ENCODE data around the gene SERPINF2. TPM values are rescaled to one million over a fixed set of nuclear protein-coding genes. Genes with fewer than 3 reads are reported as not detected.
A peak's percentile ranks its signal among the peaks of the same experiment; 100 is the strongest.

The SERPINF2 gene
- total RNA-seq, 1 experiment from 2014 or later, result 0.56 TPM

DNA sequence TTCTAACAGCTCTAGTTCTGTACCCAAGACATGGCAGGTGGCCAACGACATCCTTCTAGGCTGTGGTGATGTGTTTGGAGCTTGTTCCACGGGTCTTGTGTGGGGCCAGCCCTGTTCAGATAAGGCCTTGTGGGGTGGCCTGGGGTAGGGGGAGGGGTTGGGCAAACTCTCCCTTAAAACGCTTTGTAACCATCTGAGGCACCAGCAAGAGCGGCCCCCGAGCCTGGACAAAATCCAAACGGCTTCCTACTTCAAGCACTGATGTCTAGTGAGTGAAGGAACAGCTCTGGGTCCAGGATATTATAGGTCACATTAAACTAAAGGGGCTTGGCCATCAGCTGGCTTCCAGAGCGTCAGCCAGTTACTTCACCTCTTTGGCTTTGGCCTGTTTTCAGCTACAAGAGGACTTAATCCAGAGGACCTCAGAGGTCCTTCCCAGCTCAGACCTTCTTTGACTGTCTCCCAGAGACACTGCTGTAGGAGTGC, 31.1 kb downstream of the SERPINF2 start:
- Mint-ChIP-seq H3K4me1 (ENCODE audit: insufficient read depth, unreplicated experiment) (peaks cover 11% of the 10 kb centered on the region), H3K27me3 (ENCODE audit: insufficient read depth, unreplicated experiment) (no peaks in the 10 kb centered on the region), H3K36me3 (ENCODE audit: insufficient read depth, unreplicated experiment) (no peaks in the 10 kb centered on the region), H3K9me3 (ENCODE audit: unreplicated experiment) (no peaks in the 10 kb centered on the region), H3K4me3 (ENCODE audit: unreplicated experiment) (no peak overlapping the region), H3K27ac (ENCODE audit: low read depth, unreplicated experiment) (peak overlapping the region; percentile 16)
- no peak for TF ChIP-seq CTCF (IDR thresholded peaks at IDR 0.05; ENCODE audit: unreplicated experiment)
- CTCF ChIA-PET, result interaction anchor here (0.5 to 2.0 kb wide), 7 partner anchors 9 to 195 kb away, joined by 3 to 6 read pairs (median 3); no protein-coding TSS in a partner anchor
- BruUV-seq (replicated peaks), result no TSS peak
- no peak for DNase-seq (ENCODE audit: unreplicated experiment)
- POLR2A ChIA-PET, result interaction anchor here (0.6 to 5.1 kb wide), 7 partner anchors 8 to 57 kb away, joined by 3 to 35 read pairs (median 3); no protein-coding TSS in a partner anchor
- intact Hi-C loops (cut with micrococcal nuclease), result no loop called here

DNA sequence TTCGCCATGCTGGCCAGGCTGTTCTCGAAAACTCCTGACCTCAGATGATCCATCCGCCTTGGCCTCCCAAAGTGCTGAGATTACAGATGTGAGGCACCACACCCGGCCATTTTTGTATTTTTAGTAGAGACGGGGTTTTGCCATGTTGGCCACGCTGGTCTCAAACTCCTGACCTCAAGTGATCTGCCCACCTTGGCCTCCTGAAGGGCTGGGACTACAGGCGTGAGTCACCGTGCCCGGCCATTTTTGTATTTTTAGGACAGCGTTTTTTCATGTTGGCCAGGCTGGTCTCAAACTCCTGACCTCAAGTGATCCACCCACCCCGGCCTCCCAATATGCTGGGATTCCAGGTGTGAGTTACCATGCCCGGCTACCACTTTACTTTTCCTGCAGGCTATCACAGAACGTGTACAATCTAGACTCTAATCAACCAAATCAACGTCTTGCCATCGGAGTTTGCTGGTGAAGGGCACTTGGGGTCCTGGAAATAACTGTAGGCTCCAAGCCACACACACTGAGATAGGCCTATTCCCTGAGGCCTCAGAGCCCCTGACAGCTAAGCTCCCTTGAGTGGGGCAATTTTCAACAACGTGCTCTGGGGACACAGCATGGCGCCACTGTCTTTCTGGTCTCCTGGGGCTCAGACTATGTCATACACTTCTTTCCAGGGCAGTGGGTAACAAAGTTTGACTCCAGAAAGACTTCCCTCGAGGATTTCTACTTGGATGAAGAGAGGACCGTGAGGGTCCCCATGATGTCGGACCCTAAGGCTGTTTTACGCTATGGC, 31.9 kb downstream of the SERPINF2 start:
- BruUV-seq (replicated peaks), result no TSS peak
- no peak for TF ChIP-seq CTCF (IDR thresholded peaks at IDR 0.05; ENCODE audit: unreplicated experiment)
- Mint-ChIP-seq H3K4me1 (ENCODE audit: insufficient read depth, unreplicated experiment) (peaks cover 13% of the 10 kb centered on the region), H3K36me3 (ENCODE audit: insufficient read depth, unreplicated experiment) (peaks cover 4% of the 10 kb centered on the region), H3K27ac (ENCODE audit: low read depth, unreplicated experiment) (peak overlapping the region; percentile 16), H3K27me3 (ENCODE audit: insufficient read depth, unreplicated experiment) (no peaks in the 10 kb centered on the region), H3K9me3 (ENCODE audit: unreplicated experiment) (no peaks in the 10 kb centered on the region), H3K4me3 (ENCODE audit: unreplicated experiment) (no peak overlapping the region)
- DNase-seq (ENCODE audit: unreplicated experiment), result no peak
- POLR2A ChIA-PET, result interaction anchor here (1.0 to 1.4 kb wide), 3 partner anchors 8 to 58 kb away, joined by 3 to 6 read pairs (median 3); no protein-coding TSS in a partner anchor
- intact Hi-C loops (cut with micrococcal nuclease), result no loop called here
- CTCF ChIA-PET, result interaction anchor here (2.0 kb wide), 1 partner anchor 53 kb away, joined by 6 read pairs; no protein-coding TSS in a partner anchor

DNA sequence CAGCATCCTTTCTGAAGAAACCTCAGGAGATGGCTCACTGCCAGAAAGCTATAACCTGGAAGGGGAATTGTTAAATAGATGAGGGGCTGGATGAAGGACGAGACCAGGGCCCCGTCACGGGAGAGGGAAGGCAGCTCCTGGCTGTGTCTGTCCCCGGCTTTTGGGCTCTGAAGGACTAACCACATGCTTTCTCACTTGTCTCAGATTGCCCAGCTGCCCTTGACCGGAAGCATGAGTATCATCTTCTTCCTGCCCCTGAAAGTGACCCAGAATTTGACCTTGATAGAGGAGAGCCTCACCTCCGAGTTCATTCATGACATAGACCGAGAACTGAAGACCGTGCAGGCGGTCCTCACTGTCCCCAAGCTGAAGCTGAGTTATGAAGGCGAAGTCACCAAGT, 33.7 kb downstream of the SERPINF2 start:
- POLR2A ChIA-PET, result interaction anchor here (0.6 to 2.7 kb wide), 4 partner anchors 11 to 92 kb away, joined by 3 to 10 read pairs (median 3); partner anchors contain the start of gene WDR81
- H3K36me3 Mint-ChIP-seq (ENCODE audit: insufficient read depth, unreplicated experiment), result peaks cover 4% of the 10 kb centered on the region
- TF ChIP-seq CTCF (IDR thresholded peaks at IDR 0.05; ENCODE audit: unreplicated experiment), result no peak
- H3K27me3 Mint-ChIP-seq (ENCODE audit: insufficient read depth, unreplicated experiment), result no peaks in the 10 kb centered on the region
- H3K4me3 Mint-ChIP-seq (ENCODE audit: unreplicated experiment), result no peak overlapping the region
- BruUV-seq (replicated peaks), result no TSS peak
- no peak overlapping the region for H3K27ac Mint-ChIP-seq (ENCODE audit: low read depth, unreplicated experiment)
- CTCF ChIA-PET, result no interaction called here
- intact Hi-C loops (cut with micrococcal nuclease), result no loop called here
- H3K9me3 Mint-ChIP-seq (ENCODE audit: unreplicated experiment), result no peaks in the 10 kb centered on the region
- H3K4me1 Mint-ChIP-seq (ENCODE audit: insufficient read depth, unreplicated experiment), result peaks cover 10% of the 10 kb centered on the region
- DNase-seq (ENCODE audit: unreplicated experiment), result no peak

GRCh38 chr17:1776857-1777256, 34.2 kb downstream of the SERPINF2 start:
- Mint-ChIP-seq H3K27ac (ENCODE audit: low read depth, unreplicated experiment) (no peak overlapping the region), H3K27me3 (ENCODE audit: insufficient read depth, unreplicated experiment) (no peaks in the 10 kb centered on the region), H3K4me1 (ENCODE audit: insufficient read depth, unreplicated experiment) (peaks cover 10% of the 10 kb centered on the region), H3K9me3 (ENCODE audit: unreplicated experiment) (no peaks in the 10 kb centered on the region), H3K36me3 (ENCODE audit: insufficient read depth, unreplicated experiment) (peaks cover 10% of the 10 kb centered on the region), H3K4me3 (ENCODE audit: unreplicated experiment) (no peak overlapping the region)
- intact Hi-C loops (cut with micrococcal nuclease), result no loop called here
- no peak for TF ChIP-seq CTCF (IDR thresholded peaks at IDR 0.05; ENCODE audit: unreplicated experiment)
- ChIA-PET POLR2A (interaction anchor here (0.7 to 2.7 kb wide), 4 partner anchors 10 to 52 kb away, joined by 3 to 10 read pairs (median 4); partner anchors contain the start of genes SERPINF1 and WDR81), CTCF (interaction anchor here (0.5 to 14.6 kb wide), 2 partner anchors 23 to 56 kb away, joined by 3 to 211 read pairs; partner anchors contain the start of gene WDR81)
- no peak for DNase-seq (ENCODE audit: unreplicated experiment)
- no TSS peak for BruUV-seq (replicated peaks)

Data from MCF 10A (cell line).